Thyroid gland (tissue), 4 donors: ENCODE measurements around the gene PSENEN. TPM values are rescaled to one million over a fixed set of nuclear protein-coding genes. Genes with fewer than 3 reads are reported as not detected.

Source experiments
- DNase-seq, 2 donors: peaks; one replicate each; pipeline ENCODE4 v3.0.0-alpha.2; 2019
- H3K27ac ChIP-seq, 3 donors: fragments of 200-600 bp; sonication (generic); 1 replicate in 2 of 3; 2 replicates in 1 of 3; pipeline ENCODE4 v1.5.1; 2016 to 2019; ENCODE audit warnings: mild to moderate bottlenecking in 1 of 3, moderate library complexity in 1 of 3
- H3K27me3 ChIP-seq: fragments of 200-600 bp; sonication (generic); one replicate; pipeline ENCODE4 v1.5.1; 2019
- H3K36me3 ChIP-seq, 2 donors: fragments of 200-600 bp; sonication (generic); one replicate each; pipeline ENCODE4 v1.5.1; 2016 to 2019
- H3K4me1 ChIP-seq, 2 donors: fragments of 200-600 bp; sonication (generic); one replicate each; pipeline ENCODE4 v1.5.1; 2017 to 2019
- H3K4me3 ChIP-seq, 3 donors: fragments of 200-600 bp; sonication (generic); replicated peaks in 1 of 3; 1 replicate in 2 of 3; 2 replicates in 1 of 3; pipeline ENCODE4 v1.5.1; 2016; ENCODE audit warnings: mild to moderate bottlenecking in 1 of 3
- H3K9me3 ChIP-seq: fragments of 200-600 bp; sonication (generic); one replicate; pipeline ENCODE4 v1.5.1; 2017
- POLR2A ChIP-seq, 2 donors: fragments of 450-650 bp; IDR thresholded peaks; one replicate each; pipeline ENCODE4 v1.6.1; 2017; ENCODE audit warnings: antibody characterized with exemption in 2 of 2, mild to moderate bottlenecking in 2 of 2, moderate library complexity in 1 of 2
- WGBS, 2 donors: methylation state at CpG; one replicate each; pipeline ENCODE4 v1.1.5; 2017; 5-methylcytosine and 5-hydroxymethylcytosine counted together
- intact Hi-C: fragments of 100-400 bp; cut with DNase I; formaldehyde crosslinking; loops from one replicate; pipeline ENCODE4 v1.15.1; 2023
- total RNA-seq, 4 donors: library from RNA; depleted of rRNA; stranded (reverse); fragments of >200 nt; gene quantifications; one replicate each; pipeline ENCODE4 v1.2.3, GENCODE V29; 2016
- TF ChIP-seq, protein P1 (sequence below), 6 experiments: fragments of 200-600 bp in 3 of 6; fragments of 450-650 bp in 3 of 6; sonication (generic) in 3 of 6; IDR thresholded peaks; one replicate each; pipeline ENCODE4 v1.5.1; 2016 to 2019; ENCODE audit warnings: antibody characterized with exemption in 6 of 6, mild to moderate bottlenecking in 2 of 6, inconsistent platforms in 1 of 6, moderate library complexity in 1 of 6

PSENEN gene
- total RNA-seq, 4 donors from 2014 or later, result 34.0 to 73.8 (median 40.5) TPM

DNA sequence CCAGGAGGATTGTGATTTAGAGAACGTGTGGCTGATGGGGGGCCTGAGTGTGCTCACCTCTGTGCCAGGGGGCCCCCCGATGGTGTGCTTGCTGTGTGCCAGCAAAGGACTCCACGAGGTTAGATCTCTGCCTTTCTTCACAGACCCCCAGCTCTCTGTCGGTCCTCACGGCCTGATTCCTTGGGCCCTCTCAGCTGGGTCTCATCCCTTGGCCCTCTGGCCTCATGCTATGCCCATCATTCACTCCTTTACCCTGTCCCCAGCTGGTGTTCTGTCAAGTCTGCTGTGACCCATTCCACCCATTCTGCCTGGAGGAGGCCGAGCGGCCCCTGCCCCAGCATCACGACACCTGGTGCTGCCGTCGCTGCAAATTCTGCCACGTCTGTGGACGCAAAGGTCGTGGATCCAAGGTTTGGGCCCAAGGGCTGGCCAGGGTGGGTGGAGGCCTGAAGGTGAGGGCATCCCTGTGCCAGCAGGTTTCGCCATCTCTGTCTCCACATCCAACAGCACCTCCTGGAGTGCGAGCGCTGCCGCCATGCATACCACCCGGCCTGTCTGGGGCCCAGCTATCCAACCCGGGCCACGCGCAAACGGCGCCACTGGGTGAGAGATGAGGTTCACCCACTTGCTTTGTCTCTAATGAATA, 20.1 kb upstream of the PSENEN start:
- WGBS, 2 donors, result 95% methylated on average over 22 to 23 of the region's 23 CpGs
- Histone ChIP-seq H3K27me3 (no peaks in the 10 kb centered on the region), H3K4me1 (no peaks in the 10 kb centered on the region), H3K4me3 (no peak overlapping the region), H3K9me3 (no peaks in the 10 kb centered on the region), H3K27ac (no peak overlapping the region), H3K36me3 (peaks cover 91 to 92% of the 10 kb centered on the region in 2 donors)
- intact Hi-C loops, result no loop called here
- no peak for DNase-seq
- no peak for TF ChIP-seq POLR2A (IDR thresholded peaks at IDR 0.05)
- TF ChIP-seq, protein P1, sequence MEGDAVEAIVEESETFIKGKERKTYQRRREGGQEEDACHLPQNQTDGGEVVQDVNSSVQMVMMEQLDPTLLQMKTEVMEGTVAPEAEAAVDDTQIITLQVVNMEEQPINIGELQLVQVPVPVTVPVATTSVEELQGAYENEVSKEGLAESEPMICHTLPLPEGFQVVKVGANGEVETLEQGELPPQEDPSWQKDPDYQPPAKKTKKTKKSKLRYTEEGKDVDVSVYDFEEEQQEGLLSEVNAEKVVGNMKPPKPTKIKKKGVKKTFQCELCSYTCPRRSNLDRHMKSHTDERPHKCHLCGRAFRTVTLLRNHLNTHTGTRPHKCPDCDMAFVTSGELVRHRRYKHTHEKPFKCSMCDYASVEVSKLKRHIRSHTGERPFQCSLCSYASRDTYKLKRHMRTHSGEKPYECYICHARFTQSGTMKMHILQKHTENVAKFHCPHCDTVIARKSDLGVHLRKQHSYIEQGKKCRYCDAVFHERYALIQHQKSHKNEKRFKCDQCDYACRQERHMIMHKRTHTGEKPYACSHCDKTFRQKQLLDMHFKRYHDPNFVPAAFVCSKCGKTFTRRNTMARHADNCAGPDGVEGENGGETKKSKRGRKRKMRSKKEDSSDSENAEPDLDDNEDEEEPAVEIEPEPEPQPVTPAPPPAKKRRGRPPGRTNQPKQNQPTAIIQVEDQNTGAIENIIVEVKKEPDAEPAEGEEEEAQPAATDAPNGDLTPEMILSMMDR (IDR thresholded peaks at IDR 0.05), result no peak

DNA sequence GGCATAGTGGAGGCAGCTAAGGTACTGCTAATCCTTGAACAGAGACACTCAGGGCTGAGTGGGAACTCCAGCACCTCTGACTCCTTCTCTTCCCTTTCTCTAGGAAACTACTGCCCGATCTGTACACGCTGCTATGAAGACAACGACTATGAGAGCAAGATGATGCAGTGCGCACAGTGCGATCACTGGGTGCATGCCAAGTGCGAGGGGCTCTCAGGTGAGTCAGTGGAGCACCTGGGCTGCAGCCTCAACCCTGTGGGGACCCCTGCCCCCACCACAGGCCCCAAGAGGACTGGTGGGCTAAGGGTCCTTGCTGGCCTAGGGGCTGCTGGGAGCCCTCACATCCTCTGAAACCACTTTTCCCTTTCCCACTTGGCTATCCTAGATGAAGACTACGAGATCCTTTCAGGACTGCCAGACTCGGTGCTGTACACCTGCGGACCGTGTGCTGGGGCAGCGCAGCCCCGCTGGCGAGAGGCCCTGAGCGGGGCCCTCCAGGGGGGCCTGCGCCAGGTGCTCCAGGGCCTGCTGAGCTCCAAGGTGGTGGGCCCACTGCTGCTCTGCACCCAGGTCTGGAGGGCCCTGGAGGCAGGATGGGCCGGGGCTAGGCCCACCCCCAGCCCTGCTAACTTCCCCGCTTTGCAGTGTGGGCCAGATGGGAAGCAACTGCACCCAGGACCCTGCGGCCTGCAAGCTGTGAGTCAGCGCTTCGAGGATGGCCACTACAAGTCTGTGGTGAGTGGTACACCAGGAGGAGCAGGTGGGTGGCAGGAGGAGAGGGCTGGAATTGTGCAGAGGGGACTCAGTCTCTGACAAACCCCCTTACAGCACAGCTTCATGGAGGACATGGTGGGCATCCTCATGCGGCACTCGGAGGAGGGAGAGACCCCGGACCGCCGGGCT, 18.1 kb upstream of the PSENEN start:
- Histone ChIP-seq H3K36me3 (peaks cover 97 to 98% of the 10 kb centered on the region in 2 donors), H3K4me1 (no peaks in the 10 kb centered on the region), H3K9me3 (no peaks in the 10 kb centered on the region), H3K27me3 (no peaks in the 10 kb centered on the region), H3K4me3 (no peak overlapping the region), H3K27ac (no peak overlapping the region)
- 94 to 97% methylated on average over 19 to 20 of the region's 25 CpGs for WGBS, 2 donors
- DNase-seq, result no peak
- intact Hi-C loops, result no loop called here
- TF ChIP-seq POLR2A (IDR thresholded peaks at IDR 0.05), result no peak
- TF ChIP-seq, protein P1 (IDR thresholded peaks at IDR 0.05), result no peak

DNA sequence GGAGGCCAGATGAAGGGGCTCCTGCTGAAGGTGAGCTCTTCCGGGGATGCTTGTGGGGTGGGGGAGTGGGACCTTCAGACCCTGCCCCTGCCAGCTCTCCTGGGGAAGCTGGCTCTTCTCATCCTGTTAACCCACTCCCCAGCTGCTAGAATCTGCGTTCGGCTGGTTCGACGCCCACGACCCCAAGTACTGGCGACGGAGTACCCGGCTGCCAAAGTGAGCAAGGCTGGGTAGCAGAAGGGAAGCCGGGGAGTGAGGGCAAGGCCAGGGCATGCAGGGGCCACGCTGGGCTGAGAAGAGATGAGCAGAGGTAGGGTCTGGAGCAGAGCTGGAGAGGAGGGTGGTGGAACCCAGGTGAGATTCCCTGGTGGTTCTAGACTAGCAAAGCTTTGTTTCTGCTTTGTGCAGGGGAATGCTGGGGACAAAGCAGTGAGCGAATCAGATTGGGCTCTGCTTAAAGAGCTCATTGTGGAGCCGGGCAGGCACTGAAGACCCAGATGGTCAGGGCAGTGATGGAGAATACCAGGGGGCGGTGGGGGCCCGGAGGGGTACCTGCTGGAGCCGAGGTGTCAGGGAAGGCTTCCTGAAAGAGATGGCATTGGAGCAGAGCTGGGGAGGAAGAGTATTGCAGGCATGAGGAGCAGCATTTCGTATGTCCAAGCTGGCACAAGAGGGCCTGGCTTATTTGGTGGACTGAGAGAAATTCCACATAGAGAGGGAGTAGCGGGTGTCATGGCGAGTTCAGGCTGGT, 17.3 kb upstream of the PSENEN start:
- H3K27me3 ChIP-seq, result no peaks in the 10 kb centered on the region
- WGBS, 2 donors, result 96 to 97% methylated on average over 17 to 19 of the region's 19 CpGs
- intact Hi-C loops, result no loop called here
- no peaks in the 10 kb centered on the region for H3K9me3 ChIP-seq
- H3K4me3 ChIP-seq, result no peak overlapping the region
- DNase-seq, result no peak
- no peak for TF ChIP-seq POLR2A (IDR thresholded peaks at IDR 0.05)
- TF ChIP-seq, protein P1 (IDR thresholded peaks at IDR 0.05), result no peak
- H3K36me3 ChIP-seq, result peaks cover 92 to 98% of the 10 kb centered on the region in 2 donors
- no peak overlapping the region for H3K27ac ChIP-seq
- H3K4me1 ChIP-seq, result no peaks in the 10 kb centered on the region

DNA sequence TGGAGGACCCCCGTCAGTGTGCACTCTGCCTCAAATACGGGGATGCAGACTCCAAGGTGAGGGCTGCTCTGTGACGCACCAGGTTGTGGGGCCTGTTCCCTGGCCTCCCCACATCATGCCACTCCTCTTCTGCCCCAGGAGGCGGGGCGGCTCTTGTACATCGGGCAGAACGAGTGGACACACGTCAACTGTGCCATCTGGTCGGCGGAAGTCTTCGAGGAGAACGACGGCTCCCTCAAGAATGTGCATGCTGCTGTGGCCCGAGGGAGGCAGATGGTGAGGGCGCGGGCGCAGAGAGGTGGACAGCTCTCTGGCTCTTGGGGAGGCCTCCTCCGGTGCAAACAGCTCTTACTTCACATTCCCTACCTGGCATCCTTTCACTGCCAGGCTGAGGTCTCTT, 16.4 kb upstream of the PSENEN start:
- Histone ChIP-seq H3K36me3 (peaks cover 83 to 91% of the 10 kb centered on the region in 2 donors), H3K4me1 (no peaks in the 10 kb centered on the region), H3K27ac (no peak overlapping the region), H3K9me3 (no peaks in the 10 kb centered on the region), H3K27me3 (no peaks in the 10 kb centered on the region), H3K4me3 (no peak overlapping the region)
- WGBS, 2 donors, result 88 to 98% methylated on average over 10 to 12 of the region's 18 CpGs
- TF ChIP-seq POLR2A (IDR thresholded peaks at IDR 0.05), result no peak
- TF ChIP-seq, protein P1 (IDR thresholded peaks at IDR 0.05), result no peak
- DNase-seq, result no peak
- intact Hi-C loops, result no loop called here
